ENCODE results near the gene TCF4.

Gene TCF4

GRCh38 chr18:55390898-55391297 is 197.1 kb downstream of the TCF4 start:
- DNase-seq (ENCODE audit: low read depth in 2 of 2, low spot score in 1 of 2), result no peak

- no peak for DNase-seq (ENCODE audit: low read depth in 2 of 2, low spot score in 1 of 2)
Measured at GRCh38 chr18:55387139-55387984, 200.6 kb downstream of the TCF4 start.

- DNase-seq (ENCODE audit: low read depth in 2 of 2, low spot score in 1 of 2), result no peak
Measured at GRCh38 chr18:55386545-55386944, 201.4 kb downstream of the TCF4 start.

- no peak for DNase-seq (ENCODE audit: low read depth in 2 of 2, low spot score in 1 of 2)
Measured at GRCh38 chr18:55385770-55386169, 202.2 kb downstream of the TCF4 start.

GRCh38 chr18:55384551-55385275 is 203.3 kb downstream of the TCF4 start:
- no peak for DNase-seq (ENCODE audit: low read depth in 2 of 2, low spot score in 1 of 2)

- DNase-seq (ENCODE audit: low read depth in 2 of 2, low spot score in 1 of 2), result no peak
Measured at GRCh38 chr18:55384115-55384514, 203.9 kb downstream of the TCF4 start.

- DNase-seq (ENCODE audit: low read depth in 2 of 2, low spot score in 1 of 2), result no peak
Measured at GRCh38 chr18:55382277-55382805, 205.7 kb downstream of the TCF4 start.

GRCh38 chr18:55381277-55381676 is 206.7 kb downstream of the TCF4 start:
- no peak for DNase-seq (ENCODE audit: low read depth in 2 of 2, low spot score in 1 of 2)

GRCh38 chr18:55380589-55380988 is 207.4 kb downstream of the TCF4 start:
- DNase-seq (ENCODE audit: low read depth in 2 of 2, low spot score in 1 of 2), result no peak

- DNase-seq (ENCODE audit: low read depth in 2 of 2, low spot score in 1 of 2), result no peak
Measured at GRCh38 chr18:55376387-55376786, 211.6 kb downstream of the TCF4 start.

- DNase-seq (ENCODE audit: low read depth in 2 of 2, low spot score in 1 of 2), result no peak
Measured at GRCh38 chr18:55375930-55376329, 212.1 kb downstream of the TCF4 start.

- DNase-seq (ENCODE audit: low read depth in 2 of 2, low spot score in 1 of 2), result no peak
Measured at GRCh38 chr18:55374741-55375140, 213.3 kb downstream of the TCF4 start.

- DNase-seq (ENCODE audit: low read depth in 2 of 2, low spot score in 1 of 2), result no peak
Measured at GRCh38 chr18:55372209-55372608, 215.8 kb downstream of the TCF4 start.

GRCh38 chr18:55370936-55371335 is 217.1 kb downstream of the TCF4 start:
- DNase-seq (ENCODE audit: low read depth in 2 of 2, low spot score in 1 of 2), result no peak

GRCh38 chr18:55369346-55369745 is 218.6 kb downstream of the TCF4 start:
- no peak for DNase-seq (ENCODE audit: low read depth in 2 of 2, low spot score in 1 of 2)

- no peak for DNase-seq (ENCODE audit: low read depth in 2 of 2, low spot score in 1 of 2)
Measured at GRCh38 chr18:55365342-55365741, 222.7 kb downstream of the TCF4 start.

- no peak for DNase-seq (ENCODE audit: low read depth in 2 of 2, low spot score in 1 of 2)
Measured at GRCh38 chr18:55362303-55362702, 225.7 kb downstream of the TCF4 start.

- DNase-seq (ENCODE audit: low read depth in 2 of 2, low spot score in 1 of 2), result no peak
Measured at GRCh38 chr18:55361492-55362250, 226.3 kb downstream of the TCF4 start.

- DNase-seq (ENCODE audit: low read depth in 2 of 2, low spot score in 1 of 2), result no peak
Measured at GRCh38 chr18:55360061-55360460, 227.9 kb downstream of the TCF4 start.

GRCh38 chr18:55356815-55357214 is 231.2 kb downstream of the TCF4 start:
- DNase-seq (ENCODE audit: low read depth in 2 of 2, low spot score in 1 of 2), result no peak

- DNase-seq (ENCODE audit: low read depth in 2 of 2, low spot score in 1 of 2), result no peak
Measured at GRCh38 chr18:55355223-55355622, 232.8 kb downstream of the TCF4 start.

All from stimulated activated CD8-positive, alpha-beta memory T cell treated with anti-CD3 and anti-CD28 coated beads, Interleukin-4, amount 100 ng/mL, for 4 hours (primary cell).